Activated T-helper 2 cell treated with anti-CD3 and anti-CD28 coated beads, Interferon-gamma antibody, Interleukin-2, Interleukin-4, amounts not matched to agents 10 μg/mL and 5 μg/mL and 100 μg/mL, durations not matched to agents 14 hours and 24 hours and 36 hours (primary cell): ENCODE measurements around the gene AHCYL2. TPM values are rescaled to one million over a fixed set of nuclear protein-coding genes. Genes with fewer than 3 reads are reported as not detected.
"Not testable (repeated sequence)": the region's sequence is repeated elsewhere in the genome, so short reads cannot be mapped to it uniquely, and the experiment has no call there.

Experiments used
- DNase-seq: peaks from one replicate; pipeline ENCODE4 v3.0.0; 2021; ENCODE audit warnings: low spot score
- H3K27ac Mint-ChIP-seq: one replicate; pipeline ENCODE4 v1.8.0; 2021; ENCODE audit warnings: mixed read lengths
- H3K27me3 Mint-ChIP-seq: one replicate; pipeline ENCODE4 v1.8.0; 2021; ENCODE audit warnings: low read depth, mixed read lengths
- H3K36me3 Mint-ChIP-seq: one replicate; pipeline ENCODE4 v1.8.0; 2021; ENCODE audit warnings: low read depth, mixed read lengths
- H3K4me1 Mint-ChIP-seq: one replicate; pipeline ENCODE4 v1.8.0; 2021; ENCODE audit warnings: low read depth, mixed read lengths
- H3K4me3 Mint-ChIP-seq: one replicate; pipeline ENCODE4 v1.8.0; 2021; ENCODE audit warnings: low read depth, mild to moderate bottlenecking, moderate library complexity, mixed read lengths
- H3K9me3 Mint-ChIP-seq: one replicate; pipeline ENCODE4 v1.8.0; 2021; ENCODE audit warnings: mixed read lengths
- intact Hi-C: fragments of 100-400 bp; cut with micrococcal nuclease; formaldehyde crosslinking; loops from one replicate; pipeline ENCODE4 v1.15.1; 2023
- total RNA-seq: library from RNA; stranded (reverse); gene quantifications from 2 replicates; pipeline ENCODE4 v1.2.3, GENCODE V29; 2022

Gene AHCYL2
- total RNA-seq, 1 donor from 2014 or later: 14.7 TPM

- no peak for DNase-seq
- intact Hi-C loops: loop anchor here (10.0 kb wide), 1 partner anchor 255 kb away; the partner anchor contains the start of gene NRF1
- no peak overlapping the region for H3K27ac Mint-ChIP-seq
- H3K4me1 Mint-ChIP-seq: peaks cover 8% of the 10 kb centered on the region
- no peaks in the 10 kb centered on the region for H3K9me3 Mint-ChIP-seq
- H3K36me3 Mint-ChIP-seq: no peaks in the 10 kb centered on the region
- no peaks in the 10 kb centered on the region for H3K27me3 Mint-ChIP-seq
- no peak overlapping the region for H3K4me3 Mint-ChIP-seq
These were observed 134.8 kb downstream of the AHCYL2 start for GRCh38 chr7:129359638-129360037.

GRCh38 chr7:129361771-129362170 is 136.9 kb downstream of the AHCYL2 start:
- H3K36me3 Mint-ChIP-seq: no peaks in the 10 kb centered on the region
- H3K27ac Mint-ChIP-seq: no peak overlapping the region
- H3K4me3 Mint-ChIP-seq: no peak overlapping the region
- H3K27me3 Mint-ChIP-seq: no peaks in the 10 kb centered on the region
- intact Hi-C loops: loop anchor here (10.0 kb wide), 1 partner anchor 253 kb away; the partner anchor contains the start of gene NRF1
- peaks cover 8% of the 10 kb centered on the region for H3K4me1 Mint-ChIP-seq
- H3K9me3 Mint-ChIP-seq: no peaks in the 10 kb centered on the region
- DNase-seq: no peak

GRCh38 chr7:129362496-129362895 is 137.7 kb downstream of the AHCYL2 start:
- Mint-ChIP-seq H3K36me3 (no peaks in the 10 kb centered on the region), H3K9me3 (no peaks in the 10 kb centered on the region), H3K4me3 (no peak overlapping the region), H3K27me3 (no peaks in the 10 kb centered on the region), H3K4me1 (peaks cover 11% of the 10 kb centered on the region), H3K27ac (no peak overlapping the region)
- DNase-seq: no peak
- intact Hi-C loops: loop anchor here (10.0 kb wide), 1 partner anchor 252 kb away; the partner anchor contains the start of gene NRF1

GRCh38 chr7:129367349-129367699 is 142.5 kb downstream of the AHCYL2 start:
- no peaks in the 10 kb centered on the region for H3K9me3 Mint-ChIP-seq
- no peak overlapping the region for H3K4me3 Mint-ChIP-seq
- intact Hi-C loops: loop anchor here (1.0 to 10.0 kb wide), 2 partner anchors 72 to 247 kb away; partner anchors contain the start of gene NRF1
- H3K36me3 Mint-ChIP-seq: no peaks in the 10 kb centered on the region
- peak overlapping the region; percentile 86 for H3K27ac Mint-ChIP-seq
- H3K27me3 Mint-ChIP-seq: no peaks in the 10 kb centered on the region
- peaks cover 30% of the 10 kb centered on the region for H3K4me1 Mint-ChIP-seq
- DNase-seq: no peak

GRCh38 chr7:129367700-129368388 is 143.0 kb downstream of the AHCYL2 start:
- H3K27ac Mint-ChIP-seq: peak overlapping the region; percentile 86
- H3K4me1 Mint-ChIP-seq: peaks cover 31% of the 10 kb centered on the region

GRCh38 chr7:129368389-129368986 is 143.7 kb downstream of the AHCYL2 start:
- intact Hi-C loops: loop anchor here (1.0 to 10.0 kb wide), 5 partner anchors 8 to 246 kb away; partner anchors contain the start of gene NRF1
- Mint-ChIP-seq H3K9me3 (no peaks in the 10 kb centered on the region), H3K36me3 (no peaks in the 10 kb centered on the region), H3K4me1 (peaks cover 31% of the 10 kb centered on the region), H3K27ac (peak overlapping the region; percentile 86), H3K4me3 (peak overlapping the region; percentile 68), H3K27me3 (no peaks in the 10 kb centered on the region)
- DNase-seq: no peak

More at GRCh38 chr7:129367700-129368388, 143.0 kb downstream of the AHCYL2 start:
- H3K9me3 Mint-ChIP-seq: no peaks in the 10 kb centered on the region
- no peaks in the 10 kb centered on the region for H3K36me3 Mint-ChIP-seq
- H3K4me3 Mint-ChIP-seq: peak overlapping the region; percentile 68
- intact Hi-C loops: loop anchor here (1.0 to 10.0 kb wide), 6 partner anchors 8 to 247 kb away; partner anchors contain the start of gene NRF1
- no peaks in the 10 kb centered on the region for H3K27me3 Mint-ChIP-seq
- DNase-seq: peak; percentile 63

GRCh38 chr7:129369447-129369846 is 144.6 kb downstream of the AHCYL2 start:
- not testable (repeated sequence) for H3K4me3 Mint-ChIP-seq, DNase-seq, H3K9me3 Mint-ChIP-seq, H3K36me3 Mint-ChIP-seq, H3K27me3 Mint-ChIP-seq
- peaks cover 35% of the 10 kb centered on the region for H3K4me1 Mint-ChIP-seq
- H3K27ac Mint-ChIP-seq: peak overlapping the region; percentile 86
- intact Hi-C loops: loop anchor here (2.0 to 10.0 kb wide), 3 partner anchors 25 to 245 kb away; partner anchors contain the start of gene NRF1

GRCh38 chr7:129370812-129371211 is 146.0 kb downstream of the AHCYL2 start:
- Mint-ChIP-seq H3K36me3 (no peaks in the 10 kb centered on the region), H3K27me3 (no peaks in the 10 kb centered on the region), H3K27ac (no peak overlapping the region), H3K4me1 (peaks cover 42% of the 10 kb centered on the region), H3K4me3 (no peak overlapping the region), H3K9me3 (no peaks in the 10 kb centered on the region)
- intact Hi-C loops: no loop called here
- no peak for DNase-seq

- H3K4me3 Mint-ChIP-seq: no peak overlapping the region
- intact Hi-C loops: no loop called here
- no peak overlapping the region for H3K27ac Mint-ChIP-seq
- no peaks in the 10 kb centered on the region for H3K9me3 Mint-ChIP-seq
- H3K27me3 Mint-ChIP-seq: no peaks in the 10 kb centered on the region
- peaks cover 42% of the 10 kb centered on the region for H3K4me1 Mint-ChIP-seq
- H3K36me3 Mint-ChIP-seq: no peaks in the 10 kb centered on the region
- DNase-seq: no peak
These were observed 146.7 kb downstream of the AHCYL2 start for GRCh38 chr7:129371487-129371886.

GRCh38 chr7:129373651-129374428 is 149.0 kb downstream of the AHCYL2 start:
- H3K36me3 Mint-ChIP-seq: no peaks in the 10 kb centered on the region
- H3K27ac Mint-ChIP-seq: peak overlapping the region; percentile 52
- H3K27me3 Mint-ChIP-seq: no peaks in the 10 kb centered on the region
- DNase-seq: no peak
- intact Hi-C loops: no loop called here
- peaks cover 37% of the 10 kb centered on the region for H3K4me1 Mint-ChIP-seq
- no peak overlapping the region for H3K4me3 Mint-ChIP-seq
- no peaks in the 10 kb centered on the region for H3K9me3 Mint-ChIP-seq

- no peak overlapping the region for H3K27ac Mint-ChIP-seq
- H3K36me3 Mint-ChIP-seq: peaks cover 7% of the 10 kb centered on the region
- H3K9me3 Mint-ChIP-seq: no peaks in the 10 kb centered on the region
- intact Hi-C loops: no loop called here
- H3K27me3 Mint-ChIP-seq: no peaks in the 10 kb centered on the region
- no peak for DNase-seq
- no peak overlapping the region for H3K4me3 Mint-ChIP-seq
- peaks cover 35% of the 10 kb centered on the region for H3K4me1 Mint-ChIP-seq
These were observed 150.5 kb downstream of the AHCYL2 start for GRCh38 chr7:129375141-129375938.
